ENCODE measurements around the gene SLC12A2. TPM values are rescaled to one million over a fixed set of nuclear protein-coding genes. Genes with fewer than 3 reads are reported as not detected.

SLC12A2 gene
- polyA plus RNA-seq, 10 donors: 15.0 to 24.6 (median 18.8) TPM

GRCh38 chr5:128163991-128164390 lies 80.4 kb downstream of the SLC12A2 start:
- no peak for DNase-seq

- DNase-seq: no peak
Observed at GRCh38 chr5:128169401-128170017, 85.9 kb downstream of the SLC12A2 start.

DNA sequence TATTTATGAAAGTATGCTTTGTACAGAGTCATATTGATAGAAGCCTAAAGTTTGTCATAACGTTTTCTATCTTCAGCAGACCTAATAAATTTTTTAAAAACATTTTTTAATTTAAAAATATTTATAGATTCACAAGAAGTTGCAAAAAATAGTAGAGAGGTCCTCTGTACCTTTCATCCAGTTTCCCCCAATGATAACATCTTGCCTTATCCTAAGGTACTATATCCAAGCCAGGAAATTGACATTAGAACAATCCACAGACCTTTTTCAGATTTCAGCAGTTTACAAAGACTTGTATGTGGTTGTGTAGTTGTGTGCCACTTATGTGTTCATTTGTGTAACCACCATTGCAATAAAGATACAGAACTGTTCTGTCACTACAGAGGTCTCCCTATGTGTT lies 88.5 kb downstream of the SLC12A2 start:
- DNase-seq: no peak

DNA sequence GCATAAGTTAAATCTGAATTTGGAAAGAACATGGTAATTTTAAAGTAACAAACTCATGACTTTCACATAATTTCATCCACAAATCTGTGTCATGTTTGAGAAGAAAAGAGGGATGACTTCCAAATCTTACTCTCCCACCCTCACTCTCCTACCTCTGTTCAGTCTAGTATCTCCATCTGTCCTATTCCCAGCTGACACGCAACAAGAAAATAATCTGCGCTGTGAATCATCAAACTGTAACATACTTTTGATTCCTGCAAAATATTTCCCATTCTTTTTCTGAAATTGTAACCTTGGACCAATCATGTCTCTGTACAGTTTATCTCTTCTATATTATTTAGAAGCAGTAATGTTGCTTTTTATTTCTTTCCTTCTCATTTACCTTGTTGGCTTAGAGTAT lies 91.4 kb downstream of the SLC12A2 start:
- peak in 1 of 3 donors; percentile 11 for DNase-seq

GRCh38 chr5:128192368-128192767 lies 108.8 kb downstream of the SLC12A2 start:
- no peak for DNase-seq

DNA sequence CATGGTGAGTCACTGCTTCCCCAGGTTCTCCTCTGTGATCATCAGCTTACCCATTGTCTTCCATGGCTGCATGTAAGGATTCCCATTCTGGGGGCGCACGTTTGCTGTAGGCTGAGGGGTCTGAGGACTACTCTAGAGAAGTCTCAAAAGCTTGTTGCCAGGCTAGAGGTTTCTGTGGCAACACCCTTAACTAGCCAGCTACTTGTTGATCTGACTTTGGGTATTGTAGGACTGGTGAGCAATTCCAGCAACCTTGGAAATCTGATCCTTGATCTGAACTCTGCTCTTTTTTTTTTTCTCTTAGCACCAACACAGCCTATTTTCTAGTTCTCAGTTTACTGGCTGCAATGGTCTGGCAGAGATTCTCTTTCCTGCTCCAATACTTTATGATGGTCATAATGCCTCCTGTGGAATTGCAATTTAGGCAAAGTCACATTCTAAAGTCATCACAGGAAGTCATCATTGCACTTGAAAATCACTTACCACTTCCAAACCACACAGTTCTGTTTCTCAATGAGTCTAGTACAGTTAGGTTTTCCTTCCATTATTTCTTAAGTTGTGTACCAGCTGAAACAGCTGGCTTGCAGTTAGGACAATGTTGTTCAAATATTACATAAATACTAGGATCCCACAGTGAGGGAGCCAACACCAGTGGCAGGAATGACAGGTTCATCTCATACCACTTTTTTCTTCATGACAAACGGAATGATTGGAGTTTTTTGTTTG lies 110.3 kb downstream of the SLC12A2 start:
- DNase-seq: no peak

- no peak for DNase-seq
Observed at GRCh38 chr5:128195316-128195715, 111.8 kb downstream of the SLC12A2 start.

DNA sequence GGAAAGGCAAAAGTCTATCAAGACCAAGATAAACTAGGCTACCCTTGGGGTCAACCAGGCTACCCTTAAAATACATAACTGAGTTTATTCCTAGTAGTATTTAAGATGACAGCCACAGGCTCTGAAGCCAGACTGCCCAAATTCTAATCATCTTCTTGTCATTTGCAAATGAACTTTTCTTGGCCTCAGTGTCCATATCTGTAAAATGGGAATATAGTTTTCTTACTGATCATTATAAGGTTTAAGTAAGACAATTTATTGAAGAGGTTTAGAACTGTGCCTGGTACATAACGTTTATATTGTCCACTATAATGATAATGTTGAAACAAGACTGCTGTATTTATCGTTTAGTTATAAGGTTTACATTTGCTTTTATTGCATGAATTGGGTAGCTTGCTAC lies 112.5 kb downstream of the SLC12A2 start:
- no peak for DNase-seq

DNA sequence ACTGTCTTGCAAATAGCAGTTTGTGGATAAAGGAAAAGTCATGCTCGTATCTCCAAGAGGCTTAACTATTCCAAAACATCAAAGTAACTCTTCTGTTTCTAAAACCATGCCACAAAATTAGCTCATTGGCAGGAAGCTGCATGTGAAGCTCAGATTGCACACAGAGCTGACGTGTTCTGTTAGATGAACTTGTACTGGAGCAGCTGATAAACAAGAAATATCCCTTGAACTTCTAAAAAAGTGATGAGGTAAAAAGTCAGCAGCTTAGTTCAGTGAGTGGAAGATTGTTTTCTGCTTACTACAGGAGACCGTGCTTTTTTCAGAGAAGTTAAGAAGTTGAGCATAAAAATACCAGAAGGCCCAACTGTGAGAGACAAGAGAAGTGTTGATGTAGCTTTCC lies 113.2 kb downstream of the SLC12A2 start:
- no peak for DNase-seq

GRCh38 chr5:128197896-128198522 lies 114.4 kb downstream of the SLC12A2 start:
- no peak for DNase-seq

DNA sequence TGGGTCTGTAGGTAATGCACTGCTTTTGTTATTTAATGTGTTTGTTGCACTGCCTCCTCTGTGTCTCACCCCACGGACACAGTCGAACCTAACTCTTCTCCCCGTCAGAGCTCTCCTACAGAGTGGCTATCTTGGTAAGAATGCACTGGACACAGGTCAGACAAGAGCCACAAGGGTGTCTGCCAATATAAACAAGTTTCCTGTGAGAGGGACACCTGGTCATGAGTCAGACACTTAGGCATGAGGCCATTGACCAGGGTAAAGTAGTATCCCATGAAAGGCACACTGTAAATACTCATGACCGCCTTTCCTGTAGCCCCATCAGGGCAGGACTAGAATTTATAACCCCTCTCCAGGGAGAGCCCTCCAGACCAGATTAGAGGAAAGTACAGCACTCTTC lies 115.5 kb downstream of the SLC12A2 start:
- no peak for DNase-seq

GRCh38 chr5:128199611-128200010 lies 116.0 kb downstream of the SLC12A2 start:
- no peak for DNase-seq

- DNase-seq: peak; percentile 59 to 87 (median 75)
Observed at GRCh38 chr5:128201065-128201926, 117.7 kb downstream of the SLC12A2 start.

GRCh38 chr5:128202320-128202719 lies 118.8 kb downstream of the SLC12A2 start:
- no peak for DNase-seq

GRCh38 chr5:128208436-128208835 lies 124.9 kb downstream of the SLC12A2 start:
- no peak for DNase-seq

DNA sequence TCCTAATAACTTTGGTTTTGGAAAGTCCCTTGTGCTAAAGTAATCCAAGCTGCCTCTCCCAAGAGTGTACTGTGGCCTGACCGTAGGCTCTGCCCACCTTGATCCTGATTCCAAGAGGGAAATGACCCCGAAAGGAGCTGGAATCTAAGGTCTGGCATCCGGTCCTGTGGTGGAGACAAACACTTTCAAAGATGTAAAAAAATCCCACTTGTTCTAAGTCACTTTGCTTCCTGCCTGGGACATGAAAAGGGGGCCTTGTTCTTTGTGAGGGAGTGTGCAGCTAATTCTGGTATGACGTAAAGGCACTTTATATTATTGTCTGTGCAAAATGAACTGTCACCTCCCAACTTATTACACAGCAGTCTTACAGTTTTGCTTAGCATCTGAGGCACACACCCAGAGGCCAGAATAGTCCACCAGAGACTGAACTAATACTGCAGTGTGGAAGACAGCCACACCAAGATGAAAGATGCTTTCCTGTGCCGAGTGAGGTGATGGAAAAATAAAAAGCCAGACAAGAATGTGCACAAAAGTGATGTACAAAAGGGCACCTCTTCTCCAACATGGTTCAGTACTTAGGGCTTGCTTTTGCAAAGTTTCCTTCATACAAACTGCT lies 128.7 kb downstream of the SLC12A2 start:
- peak; percentile 30 to 65 (median 50) for DNase-seq

DNA sequence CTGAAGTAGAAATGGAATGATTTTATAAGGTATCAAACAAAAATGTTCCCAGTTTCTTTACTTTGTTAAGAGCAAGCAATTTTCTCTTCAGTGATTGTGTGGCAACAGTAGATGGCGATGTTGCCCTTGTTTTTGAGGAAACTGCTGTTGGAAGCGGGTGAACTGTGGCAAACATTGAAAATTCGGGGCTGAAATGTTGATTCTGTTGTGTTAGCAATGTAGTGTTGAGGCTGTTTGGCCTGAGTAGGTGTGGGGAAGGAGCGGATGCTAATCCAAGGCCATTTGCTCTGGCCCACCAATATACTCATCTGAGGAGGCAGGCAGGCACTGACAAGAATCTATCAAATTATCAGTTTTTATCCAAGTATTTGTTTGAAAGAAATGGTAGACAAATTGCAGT lies 129.8 kb downstream of the SLC12A2 start:
- peak; percentile 66 to 89 (median 83) for DNase-seq

- no peak for DNase-seq
Observed at GRCh38 chr5:128213833-128214232, 130.3 kb downstream of the SLC12A2 start.

DNA sequence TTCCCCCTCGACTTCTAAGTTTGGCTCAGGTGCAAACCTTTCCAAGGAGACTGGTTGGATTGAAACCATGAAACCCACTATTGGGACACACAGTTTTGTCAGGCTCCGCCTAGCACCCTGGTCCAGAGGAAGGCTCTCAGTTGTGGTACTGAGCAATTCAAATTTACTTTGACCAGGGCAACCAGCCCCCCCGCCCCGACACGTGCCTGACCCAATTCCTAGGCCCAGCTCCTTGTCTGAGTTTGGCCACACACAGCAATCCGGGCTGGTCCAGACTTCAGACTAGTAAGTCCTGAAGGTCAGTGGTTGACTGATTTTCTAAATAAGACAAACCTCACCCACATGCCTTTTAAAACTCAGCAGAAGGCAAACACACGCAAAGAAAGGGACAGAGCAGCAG lies 132.7 kb downstream of the SLC12A2 start:
- no peak for DNase-seq

DNA sequence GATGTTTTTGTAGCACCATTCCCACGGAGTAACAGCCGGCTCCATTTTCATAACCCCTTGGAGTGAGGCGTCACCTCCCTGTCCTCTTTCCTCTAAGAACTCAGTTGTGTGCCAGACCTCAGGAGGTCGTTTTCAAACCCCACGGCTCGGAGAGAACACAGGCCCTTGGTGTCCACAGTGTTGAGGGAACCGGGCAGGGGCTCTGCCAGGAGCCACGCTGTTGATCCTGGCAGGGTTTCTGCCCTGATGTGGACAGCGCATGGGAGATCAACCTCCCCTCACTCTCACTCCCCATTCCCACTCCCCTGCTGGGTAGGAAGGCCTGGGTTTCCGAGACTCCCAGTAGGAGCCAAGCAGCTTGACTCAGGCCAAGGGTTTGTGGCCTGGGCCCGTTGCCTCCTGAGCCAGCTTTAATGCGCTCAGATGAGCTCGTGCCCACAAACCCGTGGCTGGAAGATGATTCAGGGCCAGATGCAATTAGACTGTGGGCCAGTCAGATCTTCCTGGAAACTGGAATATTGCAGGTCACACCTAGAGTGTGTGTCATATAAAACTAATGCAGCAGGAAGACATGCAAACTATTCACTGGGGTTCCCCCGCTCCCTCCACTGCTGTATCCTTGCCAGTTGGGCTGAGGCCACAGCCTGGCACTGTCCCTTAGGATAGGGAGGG lies 133.4 kb downstream of the SLC12A2 start:
- no peak for DNase-seq

DNA sequence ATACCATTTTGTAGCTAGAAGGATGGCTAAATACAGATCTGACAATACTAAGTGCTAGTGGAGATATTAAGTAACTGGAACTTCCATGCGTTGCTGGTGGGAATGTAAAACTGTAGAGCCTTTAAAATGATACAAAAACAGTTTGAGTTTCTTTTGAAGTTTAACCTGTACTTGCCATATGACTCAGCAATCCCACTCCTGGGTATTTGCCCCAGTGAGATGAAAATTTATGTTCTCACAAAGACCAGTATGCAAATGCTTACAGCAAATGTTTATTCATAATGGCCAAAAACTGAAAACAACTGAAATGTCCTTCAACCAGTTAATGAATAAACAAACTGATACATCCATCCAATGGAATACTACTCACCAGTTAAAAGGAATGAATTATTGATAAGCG lies 137.3 kb downstream of the SLC12A2 start:
- no peak for DNase-seq
